NCI-H2171 (cell line): ENCODE measurements around the gene TSR2.
A peak's percentile ranks its signal among the peaks of the same experiment; 100 is the strongest.

ENCODE experiments used
- DNase-seq: peaks from one replicate; lab custom pipeline; 2025; lab: John Stamatoyannopoulos, UW

Gene TSR2

DNA sequence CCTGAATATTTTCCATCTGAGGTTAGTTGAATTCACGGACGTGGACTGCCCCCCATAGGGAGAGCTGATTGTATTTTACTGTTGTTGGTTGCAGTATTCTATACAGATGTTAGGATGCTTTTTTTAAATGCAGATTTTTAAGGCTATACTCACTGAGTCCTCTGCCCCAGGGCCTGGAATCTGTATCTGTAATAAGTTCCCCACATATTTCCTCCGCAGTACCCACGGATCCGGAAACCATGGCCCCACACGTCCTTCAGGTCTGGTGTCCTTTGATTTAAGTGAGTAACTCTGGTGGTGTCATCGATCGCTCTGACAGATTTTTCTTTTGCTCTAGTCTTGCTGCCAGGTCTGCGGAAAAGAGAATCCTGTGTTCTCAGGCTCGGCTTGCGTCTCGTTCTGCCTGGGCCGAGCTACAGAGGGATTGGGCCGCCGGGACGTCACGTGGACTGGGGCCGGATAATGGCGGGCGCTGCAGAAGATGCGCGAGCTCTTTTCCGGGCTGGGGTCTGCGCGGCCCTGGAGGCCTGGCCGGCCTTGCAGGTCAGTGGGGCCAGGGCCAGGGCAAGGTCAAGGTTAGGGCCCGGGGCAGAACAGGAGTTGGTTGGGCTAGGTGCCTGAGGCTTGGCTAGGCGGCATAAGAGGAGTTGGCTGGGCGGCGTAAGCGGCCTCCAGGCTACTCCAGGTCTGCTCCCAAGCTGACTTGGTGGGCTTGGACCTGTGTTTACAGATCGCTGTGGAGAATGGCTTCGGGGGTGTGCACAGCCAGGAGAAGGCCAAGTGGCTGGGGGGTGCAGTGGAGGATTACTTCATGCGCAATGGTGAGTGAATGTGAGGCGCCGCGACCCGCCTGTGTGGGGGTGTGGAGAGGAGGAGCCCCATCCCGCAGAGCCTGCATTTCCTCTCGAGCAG lies at the start of gene TSR2:
TSR2 (plus strand) TSS at position 445 of the 912 bp plus-strand sequence; CDS start at position 463, 18 bp downstream.
- peak; percentile 52 for DNase-seq

- no peak for DNase-seq
These were observed 43.1 kb upstream of the TSR2 start for GRCh38 chrX:54397113-54397512.

DNA sequence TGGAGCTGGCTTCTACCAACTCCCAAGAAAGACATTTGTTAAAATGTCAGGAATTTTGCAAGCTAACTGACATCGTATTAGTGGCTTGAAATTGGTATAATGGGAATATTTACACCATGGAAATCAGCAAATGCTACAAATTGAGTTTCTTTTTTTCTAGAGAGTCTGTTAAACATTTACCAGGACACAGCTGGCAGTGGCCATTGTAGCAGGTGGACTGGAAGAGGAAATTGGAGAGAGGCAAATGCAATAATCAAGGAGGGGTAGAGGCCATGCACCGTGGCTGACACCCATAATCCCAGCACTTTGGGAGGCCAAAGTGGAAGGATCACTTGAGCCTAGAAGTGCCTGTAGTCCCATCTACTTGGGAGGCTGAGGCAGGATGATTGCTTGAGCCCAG lies 32.9 kb upstream of the TSR2 start:
- no peak for DNase-seq

GRCh38 chrX:54411732-54412131 lies 28.5 kb upstream of the TSR2 start:
- DNase-seq, result no peak

GRCh38 chrX:54413753-54414152 lies 26.5 kb upstream of the TSR2 start:
- no peak for DNase-seq

DNA sequence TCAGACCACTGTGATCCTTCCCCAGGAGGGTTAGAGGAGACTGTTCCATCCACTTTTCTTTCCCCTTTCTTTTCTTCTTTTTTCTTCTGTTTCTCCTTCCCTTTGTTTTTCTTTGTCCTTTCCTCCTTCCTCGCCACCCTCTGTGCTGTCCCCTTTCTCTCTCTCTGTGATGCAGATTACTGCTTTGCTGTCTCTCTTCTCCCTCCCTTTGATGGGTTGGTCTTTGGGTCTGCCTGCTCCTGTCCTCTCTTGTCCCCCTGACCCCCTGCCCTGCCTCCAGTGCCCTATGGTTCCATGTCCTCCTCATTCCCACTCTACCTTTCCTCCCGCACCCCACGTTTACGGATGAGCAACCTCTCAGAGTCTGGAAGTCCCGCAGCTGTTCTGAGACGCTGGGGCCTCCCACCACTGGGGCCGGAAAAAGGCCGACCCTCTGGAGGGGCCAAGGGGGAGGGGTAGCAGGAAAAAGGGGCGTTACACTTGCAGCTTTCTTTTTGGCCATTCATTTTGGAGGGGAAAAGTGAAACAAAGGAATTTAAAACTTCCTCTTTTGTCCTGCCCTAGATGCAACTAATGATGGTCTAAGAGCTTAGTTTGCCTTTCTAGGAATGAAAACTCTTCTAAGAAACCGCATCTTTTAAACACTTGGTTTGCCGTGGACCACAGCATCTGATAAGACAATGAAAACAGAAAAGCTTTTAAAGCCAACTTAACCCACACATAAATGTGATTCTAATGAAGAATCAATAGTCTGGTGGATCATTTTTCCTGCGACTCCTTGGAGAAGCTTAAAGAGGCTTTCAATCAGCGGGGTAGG lies 24.5 kb upstream of the TSR2 start:
- no peak for DNase-seq

- no peak for DNase-seq
These were observed 23.2 kb upstream of the TSR2 start for GRCh38 chrX:54416965-54417364.

- DNase-seq, result no peak
These were observed 20.5 kb upstream of the TSR2 start for GRCh38 chrX:54419559-54420302.

DNA sequence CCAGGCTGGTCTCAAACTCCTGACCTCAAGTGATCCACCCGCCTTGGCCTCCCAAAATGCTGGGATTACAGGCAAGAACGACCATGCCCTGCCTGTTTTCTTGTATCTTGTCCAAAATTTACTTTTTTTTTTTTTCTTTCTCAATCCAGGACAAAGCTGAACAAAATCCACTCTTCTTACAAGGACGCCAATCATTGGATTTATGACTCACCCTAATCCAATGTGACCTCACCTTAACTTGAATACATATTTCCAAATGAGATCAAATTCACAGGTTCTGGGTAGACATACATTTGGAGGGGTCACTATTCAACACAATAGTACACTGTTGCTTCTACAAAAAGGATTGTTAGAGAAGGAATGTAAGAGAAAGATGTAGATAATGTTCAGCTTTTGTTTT lies 18.0 kb upstream of the TSR2 start:
- DNase-seq, result no peak

GRCh38 chrX:54423161-54423888 lies 16.9 kb upstream of the TSR2 start:
- DNase-seq, result no peak

DNA sequence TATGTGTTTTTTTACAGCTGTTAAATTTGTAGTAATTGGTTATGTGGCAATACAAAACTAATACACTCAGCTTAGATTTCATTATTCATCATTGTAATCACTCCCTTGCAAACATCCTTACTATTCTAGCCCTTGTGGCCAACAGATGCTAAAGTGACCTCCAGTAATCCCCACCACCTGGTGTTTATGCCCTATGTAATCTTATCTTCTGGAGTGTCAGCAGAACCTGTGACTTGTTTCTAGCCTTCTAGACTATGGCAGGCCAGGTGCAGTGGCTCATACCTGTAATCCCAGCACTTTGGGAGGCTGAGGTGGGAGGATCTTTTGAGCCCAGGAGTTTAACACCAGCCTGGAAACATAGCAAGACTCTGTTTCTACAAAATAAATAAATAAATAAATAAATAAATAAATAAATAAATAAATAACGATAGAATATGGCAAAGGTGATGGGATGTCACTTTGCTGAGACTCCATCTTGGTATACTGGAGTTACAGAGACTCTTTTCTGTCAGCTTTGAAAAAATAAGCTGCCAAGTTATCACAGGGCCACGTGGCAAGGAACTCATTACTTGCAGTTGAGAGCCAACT lies 12.3 kb upstream of the TSR2 start:
- no peak for DNase-seq

DNA sequence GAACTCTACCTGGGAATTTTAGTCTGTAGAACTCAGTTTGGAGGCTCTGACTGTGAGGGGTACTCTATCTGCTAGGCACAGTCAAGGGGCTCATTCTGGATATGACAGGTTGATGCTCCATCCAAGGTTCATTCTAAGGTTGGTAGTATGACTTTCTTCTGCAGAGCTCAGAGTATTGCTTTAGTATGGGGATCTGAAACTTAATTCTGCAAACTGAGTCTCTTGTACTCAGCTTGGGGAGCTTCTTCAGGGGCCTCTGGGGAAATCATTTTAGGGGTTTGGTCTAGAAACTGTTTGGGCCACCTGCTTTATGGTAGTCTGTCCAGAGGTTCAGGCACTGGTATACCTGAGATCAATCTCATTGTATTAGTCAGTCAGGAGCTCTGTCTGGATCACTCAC lies 9.7 kb upstream of the TSR2 start:
- no peak for DNase-seq

GRCh38 chrX:54435121-54435520 lies 5.1 kb upstream of the TSR2 start:
- no peak for DNase-seq

GRCh38 chrX:54442790-54443189 lies 2.6 kb downstream of the TSR2 start:
- DNase-seq, result no peak

- DNase-seq, result no peak
These were observed 4.5 kb downstream of the TSR2 start for GRCh38 chrX:54444752-54445151.

DNA sequence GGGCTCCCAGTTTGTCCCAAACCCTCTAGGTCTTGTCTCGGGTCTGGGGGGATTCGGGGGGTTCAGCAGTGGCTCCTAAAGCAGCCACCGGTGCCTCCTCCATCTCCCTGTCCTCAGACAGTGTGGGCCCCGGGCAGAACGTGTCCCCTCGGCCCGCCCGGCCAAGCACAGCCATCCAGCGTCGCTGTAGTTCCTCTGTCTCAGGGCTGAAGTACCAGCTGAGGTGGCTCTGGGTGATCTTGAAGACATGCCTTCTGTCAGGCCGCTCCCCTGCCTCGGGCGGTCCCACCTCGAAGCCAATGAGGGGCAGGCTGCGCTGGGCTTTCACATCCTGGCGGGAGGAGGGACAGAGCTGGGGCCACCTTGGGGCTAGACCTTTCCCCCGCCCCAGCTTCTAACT lies 5.9 kb downstream of the TSR2 start:
- no peak for DNase-seq

DNA sequence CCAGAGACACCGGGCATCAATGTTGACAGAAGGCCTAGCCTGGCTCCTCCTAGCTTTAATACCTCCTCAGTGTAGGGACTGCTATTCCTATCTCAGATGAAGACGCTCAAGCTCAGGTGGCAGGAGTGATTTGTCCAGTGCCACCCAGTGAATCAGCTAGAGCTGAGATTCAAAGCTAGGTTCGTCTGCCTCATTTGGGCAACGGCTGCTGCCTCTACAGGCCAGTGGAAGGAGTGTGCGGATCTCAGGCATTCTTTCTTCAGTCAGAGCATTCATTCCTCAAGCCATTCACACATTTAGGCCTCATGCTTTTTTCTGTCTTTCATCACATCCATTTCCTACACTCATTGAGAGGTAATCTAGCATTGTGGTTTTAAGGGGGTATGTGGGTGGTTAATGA lies 7.3 kb downstream of the TSR2 start:
- no peak for DNase-seq

- no peak for DNase-seq
These were observed 9.7 kb downstream of the TSR2 start for GRCh38 chrX:54449929-54450328.

- no peak for DNase-seq
These were observed 12.7 kb downstream of the TSR2 start for GRCh38 chrX:54452920-54453319.

DNA sequence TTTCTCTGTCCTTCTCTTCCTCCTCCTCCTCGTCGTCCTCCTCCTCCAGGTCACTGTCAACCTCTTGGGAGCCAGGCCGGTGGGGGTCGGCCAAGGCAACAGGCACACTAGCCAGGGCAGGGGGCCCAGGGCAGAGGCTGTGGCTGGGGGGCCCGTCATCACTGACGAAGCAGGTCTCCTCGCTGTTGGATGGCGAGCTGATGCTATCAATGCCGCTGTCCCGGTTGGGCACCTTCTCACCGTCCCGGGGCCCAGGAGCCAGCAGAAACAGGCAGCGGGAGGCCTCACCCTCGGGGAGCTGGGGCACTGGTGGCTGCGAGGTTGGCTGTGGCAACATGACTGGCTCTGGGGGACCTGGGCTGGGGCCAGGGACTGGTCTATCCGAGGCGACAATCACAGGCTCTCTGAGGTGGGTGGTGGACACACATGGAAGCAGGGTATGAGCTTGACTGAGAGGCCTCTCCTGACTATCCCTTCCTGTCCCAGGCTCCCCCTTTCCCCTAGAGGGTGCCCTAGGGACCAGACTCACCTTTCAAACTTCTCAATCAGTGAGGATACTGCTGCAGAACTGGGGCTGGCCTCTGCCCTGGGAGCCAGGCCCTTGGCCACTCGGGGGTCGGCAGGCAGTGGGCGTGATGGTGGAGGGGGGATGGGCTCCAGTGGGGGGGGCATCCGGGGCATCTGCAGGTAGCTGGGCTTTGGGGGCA lies 30.0 kb downstream of the TSR2 start:
- no peak for DNase-seq
